NCI-H1105 (cell line): Measurements from ENCODE around the gene CFTR.
A peak's percentile ranks its signal among the peaks of the same experiment; 100 is the strongest.

ENCODE experiments used
- DNase-seq: peaks from one replicate; lab custom pipeline; 2025; lab: John Stamatoyannopoulos, UW

CFTR gene

GRCh38 chr7:117652943-117653680, 173.3 kb downstream of the CFTR start:
- DNase-seq: no peak

- DNase-seq: no peak
Measured at GRCh38 chr7:117654780-117655179, 175.0 kb downstream of the CFTR start.

- DNase-seq: no peak
Measured at GRCh38 chr7:117656806-117657205, 177.0 kb downstream of the CFTR start.

GRCh38 chr7:117659531-117660011, 179.7 kb downstream of the CFTR start:
- DNase-seq: no peak

GRCh38 chr7:117661328-117661727, 181.5 kb downstream of the CFTR start:
- no peak for DNase-seq

GRCh38 chr7:117664047-117664446, 184.2 kb downstream of the CFTR start:
- DNase-seq: no peak

- DNase-seq: no peak
Measured at GRCh38 chr7:117665368-117665767, 185.5 kb downstream of the CFTR start.

GRCh38 chr7:117666031-117666430, 186.2 kb downstream of the CFTR start:
- DNase-seq: no peak

GRCh38 chr7:117666689-117667088, 186.9 kb downstream of the CFTR start:
- no peak for DNase-seq

- no peak for DNase-seq
Measured at GRCh38 chr7:117667456-117667855, 187.6 kb downstream of the CFTR start.

- DNase-seq: no peak
Measured at GRCh38 chr7:117669818-117670217, 190.0 kb downstream of the CFTR start.

GRCh38 chr7:117672453-117672852, 192.6 kb downstream of the CFTR start:
- DNase-seq: no peak

GRCh38 chr7:117673367-117673766, 193.5 kb downstream of the CFTR start:
- peak; percentile 65 for DNase-seq

- peak; percentile 47 for DNase-seq
Measured at GRCh38 chr7:117673839-117674238, 194.0 kb downstream of the CFTR start.

GRCh38 chr7:117674617-117675016, 194.8 kb downstream of the CFTR start:
- no peak for DNase-seq

GRCh38 chr7:117675497-117676435, 195.9 kb downstream of the CFTR start:
- DNase-seq: no peak

- no peak for DNase-seq
Measured at GRCh38 chr7:117679120-117679519, 199.3 kb downstream of the CFTR start.

GRCh38 chr7:117682681-117683385, 203.0 kb downstream of the CFTR start:
- DNase-seq: no peak

- no peak for DNase-seq
Measured at GRCh38 chr7:117683430-117684175, 203.8 kb downstream of the CFTR start.

- no peak for DNase-seq
Measured at GRCh38 chr7:117685795-117686194, 206.0 kb downstream of the CFTR start.

GRCh38 chr7:117686311-117686935, 206.6 kb downstream of the CFTR start:
- DNase-seq: no peak
